Activated CD4-positive, alpha-beta T cell treated with anti-CD3 and anti-CD28 coated beads for 1 hour (primary cell): Measurements from ENCODE around the gene CLINT1.

Experiments used
- DNase-seq: peaks from one replicate; pipeline ENCODE4 v3.0.0-alpha.2; 2020

Gene CLINT1

DNA sequence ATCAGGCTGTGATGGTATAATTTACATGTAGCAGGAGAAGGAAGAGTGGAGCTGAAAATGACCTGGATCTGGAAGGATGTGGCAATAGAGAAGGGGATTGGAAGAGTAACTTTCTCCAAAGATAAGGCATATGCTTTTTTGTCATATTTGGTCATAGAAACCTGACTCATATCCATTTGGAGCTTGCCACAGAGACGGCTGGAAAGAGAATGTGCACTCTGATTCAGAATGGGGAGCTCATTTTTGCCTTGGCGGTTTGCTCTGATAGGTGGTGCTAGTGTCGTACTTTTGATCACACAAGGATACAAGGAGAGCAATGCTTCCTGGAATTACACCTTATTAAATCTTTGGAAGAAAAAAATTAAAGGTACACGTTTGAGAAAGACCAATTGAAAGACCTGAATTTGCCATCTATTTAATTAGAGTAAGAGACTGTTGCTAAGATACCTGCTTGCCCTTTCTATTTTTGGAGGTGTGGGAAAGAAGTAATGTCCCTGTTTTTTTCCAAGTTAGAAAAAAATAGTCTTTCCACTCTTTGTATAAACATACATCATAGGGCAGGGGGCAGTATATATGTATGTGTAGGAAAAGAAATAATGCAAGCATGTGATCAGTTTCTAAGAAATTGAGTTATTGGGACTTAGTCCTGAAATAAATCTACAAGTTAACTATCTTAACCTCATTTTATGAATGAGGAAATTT lies 110.0 kb downstream of the CLINT1 start:
- DNase-seq, result no peak

GRCh38 chr5:157747766-157748700 lies 110.9 kb downstream of the CLINT1 start:
- DNase-seq, result no peak

DNA sequence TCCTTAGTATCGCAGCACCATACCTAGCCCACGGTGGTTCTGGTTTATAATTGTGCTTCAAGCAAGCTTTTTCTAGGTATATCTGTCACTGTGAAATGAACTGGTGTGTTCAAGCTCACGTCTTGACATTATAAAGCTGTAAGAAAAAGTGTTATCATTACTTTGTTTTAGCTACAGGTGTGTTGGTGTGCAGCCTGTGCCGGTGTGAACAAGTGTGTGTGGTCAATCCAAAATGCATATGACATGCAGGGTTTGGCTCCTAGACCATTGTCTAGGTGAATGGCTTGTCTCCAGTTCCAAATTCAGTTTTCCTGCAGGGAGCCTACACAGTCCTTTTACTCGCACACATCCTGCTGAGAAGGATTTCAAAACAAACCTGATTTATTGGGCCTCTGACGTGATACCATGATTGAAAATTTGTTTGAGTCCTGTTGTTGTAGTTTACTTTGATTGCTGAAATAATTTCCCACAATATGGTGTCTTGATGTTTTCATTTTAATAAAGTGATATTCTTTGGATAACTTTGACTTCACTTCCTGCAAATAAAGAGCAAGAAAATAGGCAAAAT lies 111.7 kb downstream of the CLINT1 start:
- DNase-seq, result no peak

DNA sequence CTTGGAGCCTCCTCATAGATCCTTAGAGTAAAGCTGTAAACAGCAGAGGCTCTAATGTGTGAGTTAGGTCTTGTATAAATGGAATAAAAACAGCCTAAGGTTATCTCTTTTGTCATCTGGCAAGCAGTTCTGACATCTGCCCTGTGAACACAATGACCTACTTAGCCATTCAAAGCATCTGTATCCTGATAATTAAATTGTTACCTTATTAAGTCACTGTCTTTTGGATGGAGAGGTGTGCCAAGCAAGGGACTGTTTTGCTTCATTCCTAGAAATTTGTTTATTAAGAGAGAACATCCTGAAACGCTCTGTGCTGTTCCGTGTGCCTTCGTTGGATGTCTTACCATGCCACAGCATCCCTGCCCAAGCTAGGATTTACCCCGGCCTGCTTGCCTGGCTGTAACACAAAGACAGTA lies 113.9 kb downstream of the CLINT1 start:
- DNase-seq, result no peak

DNA sequence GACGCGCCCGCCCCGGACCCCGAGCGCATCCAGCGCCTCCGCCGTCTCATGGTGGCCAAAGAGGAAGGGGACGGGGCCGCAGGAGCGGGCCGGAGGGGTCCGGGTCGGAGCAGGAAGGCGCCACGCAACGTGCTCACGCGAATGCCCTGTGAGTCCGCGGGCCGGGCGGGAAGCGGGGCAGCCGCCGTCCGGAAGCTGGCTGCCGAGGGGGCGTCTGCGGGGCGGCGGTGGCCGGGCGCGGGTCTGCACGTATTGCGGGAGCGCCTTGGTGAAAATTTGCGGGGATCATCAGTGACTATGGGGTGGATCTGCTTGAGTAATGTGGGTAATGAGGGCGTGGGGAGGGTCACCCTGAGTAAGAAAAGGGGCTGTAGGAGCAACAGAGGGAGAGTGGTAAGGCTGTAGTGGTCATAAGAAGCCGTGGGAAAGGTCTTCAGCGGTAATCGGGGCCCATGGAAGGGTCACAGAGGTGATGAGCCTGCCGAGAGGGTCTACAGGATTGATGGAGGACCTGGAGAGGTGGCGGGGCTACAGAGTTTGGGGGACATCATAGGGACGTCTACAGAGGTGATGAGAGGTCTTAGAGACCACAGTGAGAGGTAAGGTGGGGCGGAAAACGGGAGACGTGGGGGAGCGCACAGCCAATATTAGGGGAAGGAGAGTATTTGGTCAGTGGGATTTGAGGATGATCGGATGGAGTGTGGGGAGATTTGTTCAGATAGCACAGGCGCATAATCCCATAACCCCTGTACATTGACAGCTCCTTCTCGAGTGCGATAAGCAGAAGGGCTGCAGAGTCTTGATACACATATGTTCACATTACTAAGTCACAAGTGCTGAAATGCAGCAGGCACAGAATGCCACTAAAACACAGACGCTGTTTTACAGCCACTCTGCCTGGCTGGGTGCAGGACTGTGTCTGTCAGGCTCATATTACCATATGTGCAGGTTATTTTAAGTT lies 114.6 kb downstream of the CLINT1 start:
- no peak for DNase-seq

DNA sequence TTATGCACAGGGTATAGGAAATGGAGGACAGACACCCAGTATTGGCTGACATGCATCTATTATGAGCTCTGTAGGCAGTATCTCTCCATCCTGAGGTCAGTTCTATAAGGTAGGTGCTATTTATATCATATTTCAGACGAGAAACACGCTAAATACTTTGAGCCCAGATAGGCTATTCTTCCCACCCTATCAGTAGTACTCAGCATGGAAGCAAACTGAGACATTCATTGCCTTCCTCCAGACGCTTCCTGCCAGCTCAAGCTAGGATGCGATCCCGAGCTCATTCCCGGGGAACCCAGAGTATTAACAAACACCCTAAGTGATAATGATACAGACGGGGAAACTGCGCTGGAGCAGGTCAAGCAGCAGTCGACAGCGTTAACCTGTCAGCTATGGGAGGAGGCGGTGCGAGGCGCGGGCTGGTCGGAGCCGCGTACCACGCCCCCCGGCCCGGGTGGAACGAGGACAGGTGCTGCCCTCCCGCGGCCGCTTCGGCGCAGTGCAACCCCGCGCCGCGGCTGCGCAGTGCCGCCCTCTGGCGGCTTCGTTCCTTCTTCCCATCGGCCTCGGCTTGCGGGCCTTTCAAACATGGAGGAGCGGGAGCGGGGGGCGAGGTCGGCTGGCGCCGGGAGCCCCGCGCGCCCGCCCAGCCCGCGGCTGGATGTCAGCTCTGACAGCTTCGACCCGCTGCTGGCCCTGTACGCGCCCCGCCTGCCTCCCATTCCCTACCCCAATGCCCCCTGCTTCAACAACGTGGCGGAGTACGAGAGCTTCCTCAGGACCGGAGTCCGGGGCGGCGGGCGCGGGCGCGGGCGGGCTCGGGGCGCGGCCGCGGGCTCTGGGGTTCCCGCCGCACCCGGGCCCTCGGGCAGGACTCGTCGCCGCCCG lies 115.5 kb downstream of the CLINT1 start, which contains the start of gene LSM11:
LSM11 (plus strand) TSS at position 550 of the 888 bp plus-strand sequence; CDS start at position 589, 39 bp downstream.
- peak; percentile 89 for DNase-seq

DNA sequence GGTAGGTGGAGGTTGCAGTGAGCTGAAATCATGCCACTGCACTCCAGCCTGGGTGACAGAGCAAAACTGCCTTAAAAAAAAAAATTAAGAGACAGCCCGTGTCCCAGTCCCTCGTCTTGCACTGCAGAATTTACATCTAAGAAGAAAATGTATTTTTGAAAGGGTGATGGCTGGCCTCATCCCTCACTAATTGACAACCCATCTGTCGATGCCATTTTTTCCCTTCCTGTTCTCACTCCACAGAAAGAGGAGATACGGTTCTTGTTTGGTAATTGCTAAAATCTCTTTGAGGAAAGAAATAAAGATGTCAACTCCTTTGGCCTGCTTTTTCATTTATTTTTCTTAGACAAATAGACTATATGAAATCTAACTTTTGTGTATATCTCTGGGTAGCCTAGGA lies 117.8 kb downstream of the CLINT1 start:
- no peak for DNase-seq

DNA sequence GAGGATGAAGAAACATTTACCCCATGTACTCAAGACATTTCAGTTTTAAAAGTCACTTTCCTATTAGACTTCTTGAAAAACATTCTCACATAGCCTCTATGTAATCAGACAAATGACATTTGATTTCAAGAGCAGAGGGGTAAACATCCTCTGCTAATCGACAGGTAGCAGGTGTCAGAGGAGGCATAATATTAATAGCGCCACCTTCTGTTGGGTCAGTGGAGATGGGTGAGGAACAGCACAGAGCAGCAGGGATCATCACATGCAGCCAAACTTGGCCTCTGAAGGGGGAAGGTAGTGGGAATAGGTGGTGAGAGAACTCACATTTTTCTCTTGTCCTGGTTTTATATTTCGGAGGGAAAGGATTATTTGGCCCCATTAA lies 118.7 kb downstream of the CLINT1 start:
- DNase-seq, result no peak

GRCh38 chr5:157739388-157740228 lies 119.3 kb downstream of the CLINT1 start:
- DNase-seq, result no peak

- DNase-seq, result no peak
Measured at GRCh38 chr5:157735991-157736390, 123.0 kb downstream of the CLINT1 start.
